OCI-LY7 (cell line): ENCODE results near the gene SUCLG1.

Source experiments
- EZH2phosphoT487 ChIP-seq: fragments of 200-600 bp; sonication (generic); IDR thresholded peaks from 2 replicates; pipeline ENCODE4 v1.6.1; 2018; ENCODE audit warnings: low read depth, borderline replicate concordance, mild to moderate bottlenecking, mixed run types, antibody characterized with exemption, low read length, moderate library complexity, mixed read lengths
- TF ChIP-seq, protein P1 (sequence below): fragments of 200-600 bp; sonication (generic); conservative IDR thresholded peaks from 2 replicates; pipeline ENCODE4 v1.5.1; 2014; ENCODE audit warnings: mild to moderate bottlenecking, antibody characterized with exemption, low read length, moderate library complexity, mixed read lengths

DNA sequence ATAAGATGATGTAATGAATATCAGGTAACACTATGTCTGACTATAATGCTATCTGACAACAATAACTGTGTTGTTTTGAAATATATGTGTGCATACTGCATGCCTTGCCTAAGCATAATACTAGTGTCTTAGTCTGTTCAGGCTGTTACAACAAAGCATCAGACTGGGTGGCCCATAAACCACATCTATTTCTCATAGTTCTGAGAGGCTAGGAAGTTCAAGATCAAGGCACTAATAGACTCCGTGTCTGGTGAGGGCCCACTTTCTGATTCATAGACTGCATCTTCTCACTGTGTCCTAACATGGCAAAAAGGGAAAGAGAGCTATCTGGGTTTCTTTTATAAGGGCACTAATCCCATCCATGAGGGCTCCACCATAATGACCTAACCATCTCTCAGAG, 80.1 kb downstream of the SUCLG1 start:
- TF ChIP-seq, protein P1, sequence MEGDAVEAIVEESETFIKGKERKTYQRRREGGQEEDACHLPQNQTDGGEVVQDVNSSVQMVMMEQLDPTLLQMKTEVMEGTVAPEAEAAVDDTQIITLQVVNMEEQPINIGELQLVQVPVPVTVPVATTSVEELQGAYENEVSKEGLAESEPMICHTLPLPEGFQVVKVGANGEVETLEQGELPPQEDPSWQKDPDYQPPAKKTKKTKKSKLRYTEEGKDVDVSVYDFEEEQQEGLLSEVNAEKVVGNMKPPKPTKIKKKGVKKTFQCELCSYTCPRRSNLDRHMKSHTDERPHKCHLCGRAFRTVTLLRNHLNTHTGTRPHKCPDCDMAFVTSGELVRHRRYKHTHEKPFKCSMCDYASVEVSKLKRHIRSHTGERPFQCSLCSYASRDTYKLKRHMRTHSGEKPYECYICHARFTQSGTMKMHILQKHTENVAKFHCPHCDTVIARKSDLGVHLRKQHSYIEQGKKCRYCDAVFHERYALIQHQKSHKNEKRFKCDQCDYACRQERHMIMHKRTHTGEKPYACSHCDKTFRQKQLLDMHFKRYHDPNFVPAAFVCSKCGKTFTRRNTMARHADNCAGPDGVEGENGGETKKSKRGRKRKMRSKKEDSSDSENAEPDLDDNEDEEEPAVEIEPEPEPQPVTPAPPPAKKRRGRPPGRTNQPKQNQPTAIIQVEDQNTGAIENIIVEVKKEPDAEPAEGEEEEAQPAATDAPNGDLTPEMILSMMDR: no peak
- no peak for TF ChIP-seq EZH2phosphoT487
